ENCODE results near the gene STAT5A. TPM values are rescaled to one million over a fixed set of nuclear protein-coding genes. Genes with fewer than 3 reads are reported as not detected.
"Not testable (repeated sequence)": the region's sequence is repeated elsewhere in the genome, so short reads cannot be mapped to it uniquely, and the experiment has no call there.

STAT5A gene
- total RNA-seq, 1 experiment from 2014 or later, result 2.4 TPM

- H3K4me1 Mint-ChIP-seq (ENCODE audit: low read depth, unreplicated experiment), result peaks cover 27% of the 10 kb centered on the region
- H3K36me3 Mint-ChIP-seq (ENCODE audit: insufficient read depth, unreplicated experiment), result peaks cover 56% of the 10 kb centered on the region
- no TSS peak for BruUV-seq (replicated peaks)
- no peaks in the 10 kb centered on the region for H3K9me3 Mint-ChIP-seq (ENCODE audit: unreplicated experiment)
- CTCF ChIA-PET, result interaction anchor here (0.7 kb wide), 1 partner anchor 99 kb away, joined by 3 read pairs; no protein-coding TSS in a partner anchor
- 0 out of 2 replicates have a peak, but pooled peaks cover 4% of the 10 kb centered on the region for H3K36me3 ChIP-seq (ENCODE audit: control insufficient read depth, insufficient read depth, low read length)
- H3K4me1 ChIP-seq, result peaks cover 30% of the 10 kb centered on the region
- no peak overlapping the region for H3K4me3 Mint-ChIP-seq (ENCODE audit: unreplicated experiment)
- H3K27me3 ChIP-seq (replicated peaks; ENCODE audit: control insufficient read depth, insufficient read depth, low read length), result no peaks in the 10 kb centered on the region
- no peak for TF ChIP-seq CTCF (IDR thresholded peaks at IDR 0.05; ENCODE audit: insufficient read depth in 1 of 2, low read depth in 1 of 2, low read length in 1 of 2, severe bottlenecking in 1 of 2, unreplicated experiment in 1 of 2)
- H3K27ac Mint-ChIP-seq (ENCODE audit: unreplicated experiment), result no peak overlapping the region
- no peaks in the 10 kb centered on the region for H3K27me3 Mint-ChIP-seq (ENCODE audit: insufficient read depth, unreplicated experiment)
- intact Hi-C loops (cut with micrococcal nuclease; ENCODE audit: unreplicated experiment), result no loop called here
- no peak overlapping the region for H3K4me3 ChIP-seq (ENCODE audit: low read depth, low read length)
- no peak for DNase-seq
- POLR2A ChIA-PET, result no interaction called here
- no peaks in the 10 kb centered on the region for H3K9me3 ChIP-seq
Measured at GRCh38 chr17:42315402-42316156, 27.3 kb downstream of the STAT5A start.

GRCh38 chr17:42316755-42317154, 28.5 kb downstream of the STAT5A start:
- CTCF ChIA-PET, result interaction anchor here (0.7 to 2.1 kb wide), 3 partner anchors 95 to 169 kb away, joined by 4 to 7 read pairs (median 5); no protein-coding TSS in a partner anchor
- Histone ChIP-seq H3K4me3 (ENCODE audit: low read depth, low read length) (no peak overlapping the region), H3K4me1 (peaks cover 25% of the 10 kb centered on the region), H3K9me3 (no peaks in the 10 kb centered on the region), H3K27me3 (replicated peaks; ENCODE audit: control insufficient read depth, insufficient read depth, low read length) (no peaks in the 10 kb centered on the region), H3K36me3 (ENCODE audit: control insufficient read depth, insufficient read depth, low read length) (0 out of 2 replicates have a peak, but pooled peaks cover 4% of the 10 kb centered on the region)
- no peaks in the 10 kb centered on the region for H3K27me3 Mint-ChIP-seq (ENCODE audit: insufficient read depth, unreplicated experiment)
- H3K4me3 Mint-ChIP-seq (ENCODE audit: unreplicated experiment), result no peak overlapping the region
- H3K9me3 Mint-ChIP-seq (ENCODE audit: unreplicated experiment), result no peaks in the 10 kb centered on the region
- peaks cover 22% of the 10 kb centered on the region for H3K4me1 Mint-ChIP-seq (ENCODE audit: low read depth, unreplicated experiment)
- peak overlapping the region; percentile 1 for H3K27ac Mint-ChIP-seq (ENCODE audit: unreplicated experiment)
- POLR2A ChIA-PET, result no interaction called here
- intact Hi-C loops (cut with micrococcal nuclease; ENCODE audit: unreplicated experiment), result no loop called here
- no TSS peak for BruUV-seq (replicated peaks)
- TF ChIP-seq CTCF (IDR thresholded peaks at IDR 0.05; ENCODE audit: insufficient read depth in 1 of 2, low read depth in 1 of 2, low read length in 1 of 2, severe bottlenecking in 1 of 2, unreplicated experiment in 1 of 2), result no peak
- peaks cover 51% of the 10 kb centered on the region for H3K36me3 Mint-ChIP-seq (ENCODE audit: insufficient read depth, unreplicated experiment)
- no peak for DNase-seq

GRCh38 chr17:42317266-42317845, 29.1 kb downstream of the STAT5A start:
- peak in 1 of 2 experiments; percentile 30 for DNase-seq
- no peak for TF ChIP-seq CTCF (IDR thresholded peaks at IDR 0.05; ENCODE audit: insufficient read depth in 1 of 2, low read depth in 1 of 2, low read length in 1 of 2, severe bottlenecking in 1 of 2, unreplicated experiment in 1 of 2)
- Mint-ChIP-seq H3K4me3 (ENCODE audit: unreplicated experiment) (no peak overlapping the region), H3K27ac (ENCODE audit: unreplicated experiment) (peak overlapping the region; percentile 1), H3K4me1 (ENCODE audit: low read depth, unreplicated experiment) (peaks cover 19% of the 10 kb centered on the region), H3K27me3 (ENCODE audit: insufficient read depth, unreplicated experiment) (no peaks in the 10 kb centered on the region), H3K36me3 (ENCODE audit: insufficient read depth, unreplicated experiment) (peaks cover 57% of the 10 kb centered on the region), H3K9me3 (ENCODE audit: unreplicated experiment) (no peaks in the 10 kb centered on the region)
- POLR2A ChIA-PET, result no interaction called here
- BruUV-seq (replicated peaks), result no TSS peak
- no peak overlapping the region for H3K4me3 ChIP-seq (ENCODE audit: low read depth, low read length)
- no peaks in the 10 kb centered on the region for H3K27me3 ChIP-seq (replicated peaks; ENCODE audit: control insufficient read depth, insufficient read depth, low read length)
- H3K9me3 ChIP-seq, result no peaks in the 10 kb centered on the region
- H3K36me3 ChIP-seq (ENCODE audit: control insufficient read depth, insufficient read depth, low read length), result 0 out of 2 replicates have a peak, but pooled peaks cover 4% of the 10 kb centered on the region
- H3K4me1 ChIP-seq, result peaks cover 19% of the 10 kb centered on the region
- CTCF ChIA-PET, result interaction anchor here (0.5 to 2.1 kb wide), 4 partner anchors 95 to 168 kb away, joined by 4 to 7 read pairs (median 4); no protein-coding TSS in a partner anchor
- intact Hi-C loops (cut with micrococcal nuclease; ENCODE audit: unreplicated experiment), result no loop called here

GRCh38 chr17:42317967-42318366, 29.7 kb downstream of the STAT5A start:
- H3K36me3 ChIP-seq (ENCODE audit: control insufficient read depth, insufficient read depth, low read length); intact Hi-C loops (cut with micrococcal nuclease; ENCODE audit: unreplicated experiment); H3K4me3 Mint-ChIP-seq (ENCODE audit: unreplicated experiment); DNase-seq; H3K4me3 ChIP-seq (ENCODE audit: low read depth, low read length); H3K27me3 Mint-ChIP-seq (ENCODE audit: insufficient read depth, unreplicated experiment); H3K9me3 Mint-ChIP-seq (ENCODE audit: unreplicated experiment); H3K9me3 ChIP-seq; POLR2A ChIA-PET; H3K27me3 ChIP-seq (replicated peaks; ENCODE audit: control insufficient read depth, insufficient read depth, low read length); BruUV-seq (replicated peaks): not testable (repeated sequence)
- H3K4me1 ChIP-seq, result peaks cover 21% of the 10 kb centered on the region
- Mint-ChIP-seq H3K27ac (ENCODE audit: unreplicated experiment) (peak overlapping the region; percentile 1), H3K4me1 (ENCODE audit: low read depth, unreplicated experiment) (peaks cover 19% of the 10 kb centered on the region), H3K36me3 (ENCODE audit: insufficient read depth, unreplicated experiment) (peaks cover 63% of the 10 kb centered on the region)
- CTCF ChIA-PET, result interaction anchor here (2.1 kb wide), 1 partner anchor 96 kb away, joined by 7 read pairs; no protein-coding TSS in a partner anchor

All from Caco-2 (cell line).